HG03064 (cell line): ENCODE measurements around the gene TUBG2.
"Not testable (repeated sequence)": the region's sequence is repeated elsewhere in the genome, so short reads cannot be mapped to it uniquely, and the experiment has no call there.

Experiments used
- ATAC-seq: cut with Tn5 transposase; IDR thresholded peaks from one replicate; pipeline ENCODE4 v1.9.1; 2021; ENCODE audit warnings: low read depth; ENCODE audit not compliant: unreplicated experiment

The TUBG2 gene

DNA sequence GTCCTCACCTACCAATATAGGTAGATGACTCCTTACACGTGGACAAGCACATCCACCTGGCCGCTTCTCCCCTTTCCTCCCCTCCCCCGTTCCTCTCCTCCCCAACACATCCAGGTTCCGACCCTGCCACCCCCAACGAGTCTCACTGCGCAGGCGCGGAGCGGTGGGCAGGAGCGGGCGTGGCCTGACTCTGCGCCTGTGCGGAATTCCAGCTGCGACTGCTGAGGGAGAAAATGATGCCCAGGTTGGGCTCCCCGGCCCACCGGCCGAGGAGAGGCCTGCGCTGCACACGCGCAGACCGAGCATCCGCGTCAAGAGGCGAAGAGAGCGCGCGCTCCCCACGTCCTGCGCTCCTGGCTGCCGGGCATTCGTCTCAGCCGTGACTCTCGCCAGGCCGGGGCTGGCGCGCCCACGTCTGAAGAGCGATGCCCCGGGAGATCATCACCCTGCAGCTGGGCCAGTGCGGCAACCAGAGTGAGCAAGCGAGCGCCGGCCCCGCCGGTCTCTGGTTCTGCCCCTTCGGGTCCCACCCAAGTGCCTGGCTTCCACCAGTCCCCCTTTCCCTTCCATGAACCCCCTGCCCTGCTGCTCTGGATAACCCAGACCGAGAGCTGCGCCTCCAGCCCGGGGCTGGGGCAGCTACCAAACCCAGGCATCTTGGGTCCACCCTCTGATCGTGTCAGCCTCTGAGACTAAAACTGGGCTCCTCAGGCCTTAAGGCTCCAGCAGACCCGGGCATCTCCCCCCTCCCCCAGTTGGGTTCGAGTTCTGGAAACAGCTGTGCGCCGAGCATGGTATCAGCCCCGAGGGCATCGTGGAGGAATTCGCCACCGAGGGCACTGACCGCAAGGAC, at the start of gene TUBG2:
Gene TUBG2 (plus strand): TSS at position 206 of the 853 bp plus-strand sequence. CDS start 220 bp downstream, at position 426.
- no peak for ATAC-seq

DNA sequence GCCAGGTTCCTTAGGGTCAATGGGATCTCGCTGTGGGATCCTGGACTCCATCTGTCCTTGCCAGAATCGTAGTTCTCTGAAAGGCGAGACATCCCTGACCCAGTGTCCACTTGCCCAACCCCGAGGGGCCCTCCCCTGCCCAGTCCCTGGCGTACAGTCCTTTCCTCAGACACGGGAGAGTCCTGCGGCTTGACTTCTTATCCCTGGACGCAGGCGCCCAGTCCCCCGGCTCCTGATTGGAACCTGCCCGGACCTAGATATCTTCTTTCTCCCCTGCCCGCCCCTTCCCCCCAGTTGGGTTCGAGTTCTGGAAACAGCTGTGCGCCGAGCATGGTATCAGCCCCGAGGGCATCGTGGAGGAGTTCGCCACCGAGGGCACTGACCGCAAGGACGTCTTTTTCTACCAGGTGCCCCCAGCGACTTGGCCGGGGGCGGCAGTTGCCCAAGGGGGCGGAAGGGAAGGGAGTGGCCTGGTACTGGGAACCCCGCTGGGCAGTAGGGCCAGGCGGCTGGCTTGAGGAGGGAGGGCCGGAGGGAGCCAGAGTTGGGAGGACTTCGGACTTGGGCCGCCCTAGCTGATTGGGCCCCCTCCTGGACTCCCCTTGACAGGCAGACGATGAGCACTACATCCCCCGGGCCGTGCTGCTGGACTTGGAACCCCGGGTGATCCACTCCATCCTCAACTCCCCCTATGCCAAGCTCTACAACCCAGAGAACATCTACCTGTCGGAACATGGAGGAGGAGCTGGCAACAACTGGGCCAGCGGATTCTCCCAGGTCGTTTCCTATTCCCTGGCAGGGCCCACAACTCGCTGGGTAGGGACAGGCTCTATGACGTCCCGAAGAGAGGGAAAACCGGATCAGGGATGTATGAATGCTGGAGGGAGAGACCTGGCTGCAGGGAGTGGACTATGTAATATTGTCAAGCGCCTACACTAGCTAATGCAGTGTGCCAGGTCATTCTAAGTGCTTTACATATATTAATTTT, 49.0 kb upstream of the TUBG2 start:
- not testable (repeated sequence) for ATAC-seq

DNA sequence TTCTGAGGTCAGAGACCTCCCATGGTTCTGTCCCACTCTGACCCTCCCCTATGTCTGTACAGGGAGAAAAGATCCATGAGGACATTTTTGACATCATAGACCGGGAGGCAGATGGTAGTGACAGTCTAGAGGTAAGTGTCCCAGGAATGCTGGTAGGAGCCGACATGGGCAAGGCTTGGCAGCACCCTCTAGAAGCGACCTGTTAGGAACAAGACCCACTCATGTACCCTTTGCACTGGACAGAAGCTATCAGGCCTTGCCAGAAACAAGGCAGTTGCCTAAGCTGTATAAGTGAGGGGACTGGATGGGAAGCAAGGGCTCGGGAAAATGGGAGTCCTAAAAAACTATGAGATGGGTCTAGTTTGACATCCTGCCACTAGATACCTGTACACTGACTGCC, 47.1 kb upstream of the TUBG2 start:
- no peak for ATAC-seq

GRCh38 chr17:42613699-42614295, 45.3 kb upstream of the TUBG2 start:
- ATAC-seq: no peak

- ATAC-seq: peak; percentile 31
Measured at GRCh38 chr17:42617956-42618431, 41.1 kb upstream of the TUBG2 start.

- ATAC-seq: peak; percentile 73
Measured at GRCh38 chr17:42618442-42619150, 40.5 kb upstream of the TUBG2 start.

DNA sequence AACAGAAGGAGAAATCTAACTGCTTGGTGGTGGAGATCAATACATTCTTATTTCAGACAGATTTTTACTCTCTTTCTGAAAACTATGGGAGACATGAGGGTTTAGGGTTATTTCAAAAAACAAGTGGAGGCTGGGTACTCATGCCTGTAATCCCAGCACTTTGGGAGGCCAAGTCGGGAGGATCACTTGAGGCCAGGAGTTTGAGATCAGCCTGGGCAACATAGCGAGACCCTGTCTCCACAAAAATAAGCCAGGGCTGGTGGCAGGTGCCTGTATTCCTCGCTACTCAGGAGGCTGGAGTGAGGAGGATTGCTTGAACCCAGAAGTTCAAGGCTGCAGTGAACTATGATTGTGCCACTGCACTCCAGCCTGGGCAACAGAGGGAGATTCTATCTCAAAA, 37.1 kb upstream of the TUBG2 start:
- not testable (repeated sequence) for ATAC-seq

GRCh38 chr17:42623271-42623670, 35.8 kb upstream of the TUBG2 start:
- no peak for ATAC-seq

- no peak for ATAC-seq
Measured at GRCh38 chr17:42623732-42624596, 35.1 kb upstream of the TUBG2 start.

GRCh38 chr17:42627032-42627764, 31.9 kb upstream of the TUBG2 start:
- ATAC-seq: not testable (repeated sequence)

DNA sequence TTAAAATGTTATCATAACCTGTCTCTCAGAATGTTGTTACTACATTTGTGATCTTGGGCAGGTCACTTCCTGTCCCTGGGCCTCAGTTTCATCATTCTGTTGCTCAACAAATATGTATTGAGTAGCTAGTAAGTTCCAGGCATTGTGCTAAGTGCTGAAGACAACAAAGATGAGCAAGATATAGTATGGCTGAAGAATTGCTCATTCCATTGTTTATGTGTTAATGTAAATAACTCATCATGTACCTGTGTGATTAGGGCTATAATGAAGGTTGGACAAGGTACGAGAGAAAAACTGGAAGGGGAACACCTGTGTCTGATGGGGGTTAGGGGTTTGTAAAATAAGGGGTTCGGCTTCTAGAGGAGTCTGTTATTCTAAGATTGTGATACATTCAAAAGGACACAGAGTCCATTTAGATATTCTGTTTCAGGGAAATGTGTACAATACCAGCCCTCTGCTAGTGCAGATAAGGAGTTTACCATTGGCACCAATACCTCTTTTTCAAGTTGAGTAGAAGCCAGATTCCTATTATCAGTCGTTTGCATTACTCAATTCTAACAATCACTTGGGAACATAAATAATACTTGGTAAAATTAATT, 29.6 kb upstream of the TUBG2 start:
- no peak for ATAC-seq

DNA sequence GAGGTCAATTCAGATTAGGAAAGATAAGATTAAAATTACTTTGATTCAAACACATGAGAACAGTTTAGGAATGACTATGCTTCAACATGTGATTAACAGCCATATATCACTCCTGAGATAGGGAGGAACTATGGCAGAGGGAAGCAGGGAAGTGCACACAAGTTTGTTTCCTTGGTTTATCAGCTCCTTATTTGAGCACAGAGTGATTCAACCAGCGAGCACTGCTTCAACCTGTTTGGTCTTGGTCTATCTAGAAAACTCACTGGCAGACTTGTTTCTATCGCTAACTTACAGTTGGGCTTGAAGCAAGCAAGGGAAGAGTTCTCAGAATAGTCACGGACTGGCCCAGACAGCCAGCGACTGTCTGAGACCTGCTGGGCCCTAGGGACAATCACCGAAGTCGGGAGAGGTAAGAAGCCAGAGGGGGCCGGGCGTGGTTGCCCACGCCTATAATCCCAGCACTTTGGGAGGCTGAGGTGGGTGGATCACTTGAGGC, 26.1 kb upstream of the TUBG2 start:
- ATAC-seq: no peak

- ATAC-seq: no peak
Measured at GRCh38 chr17:42639525-42640113, 19.5 kb upstream of the TUBG2 start.

- ATAC-seq: no peak
Measured at GRCh38 chr17:42640121-42640520, 19.0 kb upstream of the TUBG2 start.

GRCh38 chr17:42642336-42642735, 16.7 kb upstream of the TUBG2 start:
- ATAC-seq: no peak

DNA sequence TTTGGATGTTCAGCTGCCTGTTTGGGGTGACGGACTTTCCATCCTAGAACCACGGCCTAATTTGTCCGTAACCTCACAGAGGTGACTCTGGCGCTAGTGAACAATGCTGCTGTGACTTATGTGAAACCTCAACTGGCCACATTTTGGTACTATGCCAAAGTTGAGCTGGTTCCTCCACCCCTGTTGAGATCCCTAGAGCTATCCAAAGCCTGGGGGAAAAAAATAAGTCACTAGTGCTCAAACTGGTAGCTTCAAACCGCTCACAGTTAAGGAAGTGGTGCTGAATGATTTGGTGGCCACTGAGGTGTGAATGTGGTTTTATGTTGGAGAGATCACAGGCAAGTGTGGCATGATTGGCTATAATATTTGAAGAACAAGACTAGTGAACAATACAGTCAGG, 11.3 kb upstream of the TUBG2 start:
- no peak for ATAC-seq

DNA sequence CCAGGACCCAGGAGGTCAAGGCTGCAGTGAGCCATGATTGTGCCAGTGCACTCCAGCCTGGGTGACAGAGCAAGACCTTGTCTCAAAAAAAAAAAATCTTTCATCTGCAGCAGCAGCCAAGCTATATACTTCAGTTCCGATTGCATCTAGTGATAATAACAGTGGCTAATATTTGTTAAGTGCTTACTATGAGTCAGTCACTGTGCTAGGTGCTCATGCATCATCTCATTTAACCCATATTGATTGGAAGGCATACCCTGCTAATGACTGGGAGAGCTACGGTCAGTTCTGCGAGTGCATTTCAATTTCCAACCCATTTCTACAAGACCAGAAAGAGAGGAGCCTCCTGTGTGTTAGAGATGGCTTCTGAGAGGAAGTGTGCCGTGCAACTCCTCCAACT, 7.7 kb upstream of the TUBG2 start:
- no peak for ATAC-seq
